ENCODE data around the gene LAMA2.

LAMA2 gene

DNA sequence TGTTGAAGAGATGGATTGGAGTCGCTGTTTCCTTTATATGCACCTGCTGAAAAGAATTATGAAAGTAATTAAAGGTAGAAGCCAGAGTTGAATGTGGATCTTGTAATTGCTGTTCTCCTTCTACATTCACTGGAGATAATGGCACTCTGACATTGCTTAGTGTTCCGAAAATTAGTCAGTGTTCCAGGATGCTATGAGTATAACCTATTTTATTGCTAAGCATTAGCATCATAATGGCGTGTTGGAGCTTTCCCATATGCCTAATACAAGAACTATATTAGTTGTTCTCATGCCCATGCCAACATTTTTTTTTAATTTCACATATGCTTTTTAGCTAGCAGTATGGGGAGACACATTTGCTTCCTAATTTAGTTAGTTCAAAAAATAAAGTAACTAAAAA, 590.6 kb downstream of the LAMA2 start:
- Histone ChIP-seq H3K27me3 (ENCODE audit: insufficient read depth, low read length) (no peaks in the 10 kb centered on the region), H3F3A (ENCODE audit: insufficient read depth, low read length) (no peaks in the 10 kb centered on the region), H3K4me2 (ENCODE audit: low read length) (no peak overlapping the region), H3K9me2 (ENCODE audit: low read depth, low read length) (no peaks in the 10 kb centered on the region), H3K4me1 (ENCODE audit: insufficient read depth, low read length, severe bottlenecking) (no peaks in the 10 kb centered on the region), H3K4me3 (ENCODE audit: low read depth, low read length, poor library complexity, severe bottlenecking) (no peak overlapping the region), H3K36me3 (ENCODE audit: insufficient read depth, low read length) (no peaks in the 10 kb centered on the region), H2AFZ (ENCODE audit: low read length) (no peak overlapping the region), H3K9me3 (ENCODE audit: low read length) (no peaks in the 10 kb centered on the region), H3K27ac (ENCODE audit: low read depth, low read length, poor library complexity, severe bottlenecking) (no peak overlapping the region), H3K79me2 (ENCODE audit: insufficient read depth, low read length) (no peaks in the 10 kb centered on the region), H4K20me1 (ENCODE audit: insufficient read depth, low read length) (no peaks in the 10 kb centered on the region), H3K9ac (ENCODE audit: low read length) (no peak overlapping the region)
- TF ChIP-seq, protein P1, sequence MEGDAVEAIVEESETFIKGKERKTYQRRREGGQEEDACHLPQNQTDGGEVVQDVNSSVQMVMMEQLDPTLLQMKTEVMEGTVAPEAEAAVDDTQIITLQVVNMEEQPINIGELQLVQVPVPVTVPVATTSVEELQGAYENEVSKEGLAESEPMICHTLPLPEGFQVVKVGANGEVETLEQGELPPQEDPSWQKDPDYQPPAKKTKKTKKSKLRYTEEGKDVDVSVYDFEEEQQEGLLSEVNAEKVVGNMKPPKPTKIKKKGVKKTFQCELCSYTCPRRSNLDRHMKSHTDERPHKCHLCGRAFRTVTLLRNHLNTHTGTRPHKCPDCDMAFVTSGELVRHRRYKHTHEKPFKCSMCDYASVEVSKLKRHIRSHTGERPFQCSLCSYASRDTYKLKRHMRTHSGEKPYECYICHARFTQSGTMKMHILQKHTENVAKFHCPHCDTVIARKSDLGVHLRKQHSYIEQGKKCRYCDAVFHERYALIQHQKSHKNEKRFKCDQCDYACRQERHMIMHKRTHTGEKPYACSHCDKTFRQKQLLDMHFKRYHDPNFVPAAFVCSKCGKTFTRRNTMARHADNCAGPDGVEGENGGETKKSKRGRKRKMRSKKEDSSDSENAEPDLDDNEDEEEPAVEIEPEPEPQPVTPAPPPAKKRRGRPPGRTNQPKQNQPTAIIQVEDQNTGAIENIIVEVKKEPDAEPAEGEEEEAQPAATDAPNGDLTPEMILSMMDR (IDR thresholded peaks at IDR 0.05; ENCODE audit: low read length): no peak
- TF ChIP-seq EZH2 (IDR thresholded peaks at IDR 0.05; ENCODE audit: borderline replicate concordance, low read length): no peak

DNA sequence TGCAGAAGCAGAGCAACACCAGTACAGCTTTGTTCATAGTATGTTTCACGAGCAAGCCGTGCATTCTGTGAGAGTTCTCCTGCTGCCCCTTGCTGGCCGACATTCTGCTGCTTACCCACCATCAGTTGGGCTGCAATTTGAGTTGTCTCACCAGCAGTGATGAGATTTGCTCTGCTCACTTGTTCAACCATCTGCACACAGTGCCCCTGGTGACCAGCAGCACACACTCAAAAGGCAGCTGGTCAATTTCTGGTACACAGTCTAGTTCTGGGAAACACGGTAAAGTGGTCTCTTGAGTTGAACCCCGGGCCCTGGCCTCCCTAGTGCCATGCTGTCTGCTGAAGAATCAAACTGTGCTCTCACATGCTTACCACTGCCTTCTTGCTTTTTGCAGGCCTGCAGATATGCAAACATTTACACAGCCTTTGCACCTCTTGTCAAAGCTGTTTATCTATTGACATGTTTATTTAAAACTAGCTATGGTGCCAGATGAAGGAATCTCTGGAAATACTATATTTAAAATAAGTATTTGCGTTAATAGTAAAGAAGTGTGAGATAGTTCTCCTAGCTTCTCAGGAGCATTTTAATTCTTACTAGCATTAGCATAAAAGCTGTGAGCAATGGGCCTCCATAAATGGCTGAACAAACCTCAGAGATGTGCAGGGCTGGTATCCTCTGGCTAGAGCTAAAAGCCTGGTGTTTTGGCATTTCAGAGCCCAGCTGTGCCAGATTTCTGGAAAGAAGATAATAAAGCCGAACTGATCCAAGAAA, 592.7 kb downstream of the LAMA2 start:
- Histone ChIP-seq H3K27me3 (ENCODE audit: insufficient read depth, low read length) (no peaks in the 10 kb centered on the region), H3K27ac (ENCODE audit: low read depth, low read length, poor library complexity, severe bottlenecking) (no peak overlapping the region), H3K4me2 (ENCODE audit: low read length) (no peak overlapping the region), H3K4me3 (ENCODE audit: low read depth, low read length, poor library complexity, severe bottlenecking) (no peak overlapping the region), H3K36me3 (ENCODE audit: insufficient read depth, low read length) (no peaks in the 10 kb centered on the region), H4K20me1 (ENCODE audit: insufficient read depth, low read length) (no peaks in the 10 kb centered on the region), H3K9ac (ENCODE audit: low read length) (no peak overlapping the region), H3K9me2 (ENCODE audit: low read depth, low read length) (no peaks in the 10 kb centered on the region), H3K4me1 (ENCODE audit: insufficient read depth, low read length, severe bottlenecking) (no peaks in the 10 kb centered on the region), H3K79me2 (ENCODE audit: insufficient read depth, low read length) (no peaks in the 10 kb centered on the region), H2AFZ (ENCODE audit: low read length) (no peak overlapping the region), H3K9me3 (ENCODE audit: low read length) (no peaks in the 10 kb centered on the region), H3F3A (ENCODE audit: insufficient read depth, low read length) (no peaks in the 10 kb centered on the region)
- TF ChIP-seq EZH2 (IDR thresholded peaks at IDR 0.05; ENCODE audit: borderline replicate concordance, low read length): no peak

DNA sequence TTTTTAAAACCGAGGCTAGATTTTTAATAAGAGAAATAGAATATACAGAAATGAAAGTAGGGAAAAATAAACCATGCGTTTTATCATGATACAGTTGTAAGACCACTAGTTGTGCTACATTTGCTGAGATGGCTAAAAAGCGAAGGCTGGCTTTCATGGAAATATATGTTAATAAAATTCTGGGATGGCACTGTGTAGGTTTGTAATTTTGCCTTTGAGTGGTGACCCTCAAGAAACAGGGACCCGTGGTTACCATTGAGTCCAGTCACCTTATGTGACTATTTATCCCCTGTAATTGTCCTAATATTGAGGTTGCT, 593.3 kb downstream of the LAMA2 start:
- H2AFZ ChIP-seq (ENCODE audit: low read length): no peak overlapping the region
- H3K4me1 ChIP-seq (ENCODE audit: insufficient read depth, low read length, severe bottlenecking): no peaks in the 10 kb centered on the region
- H3K9ac ChIP-seq (ENCODE audit: low read length): no peak overlapping the region
- no peak overlapping the region for H3K27ac ChIP-seq (ENCODE audit: low read depth, low read length, poor library complexity, severe bottlenecking)
- no peak for TF ChIP-seq EZH2 (IDR thresholded peaks at IDR 0.05; ENCODE audit: borderline replicate concordance, low read length)
- TF ChIP-seq, protein P1 (IDR thresholded peaks at IDR 0.05; ENCODE audit: low read length): no peak
- no peaks in the 10 kb centered on the region for H3K9me3 ChIP-seq (ENCODE audit: low read length)
- no peak overlapping the region for H3K4me3 ChIP-seq (ENCODE audit: low read depth, low read length, poor library complexity, severe bottlenecking)
- no peaks in the 10 kb centered on the region for H3K27me3 ChIP-seq (ENCODE audit: insufficient read depth, low read length)
- no peaks in the 10 kb centered on the region for H3K36me3 ChIP-seq (ENCODE audit: insufficient read depth, low read length)
- no peak overlapping the region for H3K4me2 ChIP-seq (ENCODE audit: low read length)
- no peaks in the 10 kb centered on the region for H3K9me2 ChIP-seq (ENCODE audit: low read depth, low read length)
- H3K79me2 ChIP-seq (ENCODE audit: insufficient read depth, low read length): no peaks in the 10 kb centered on the region
- H3F3A ChIP-seq (ENCODE audit: insufficient read depth, low read length): no peaks in the 10 kb centered on the region
- H4K20me1 ChIP-seq (ENCODE audit: insufficient read depth, low read length): no peaks in the 10 kb centered on the region

- Histone ChIP-seq H3K9me3 (ENCODE audit: low read length) (no peaks in the 10 kb centered on the region), H3K4me2 (ENCODE audit: low read length) (no peak overlapping the region), H3K27ac (ENCODE audit: low read depth, low read length, poor library complexity, severe bottlenecking) (no peak overlapping the region), H3K4me1 (ENCODE audit: insufficient read depth, low read length, severe bottlenecking) (no peaks in the 10 kb centered on the region), H3K9ac (ENCODE audit: low read length) (no peak overlapping the region), H4K20me1 (ENCODE audit: insufficient read depth, low read length) (no peaks in the 10 kb centered on the region), H3F3A (ENCODE audit: insufficient read depth, low read length) (no peaks in the 10 kb centered on the region), H3K9me2 (ENCODE audit: low read depth, low read length) (no peaks in the 10 kb centered on the region), H3K79me2 (ENCODE audit: insufficient read depth, low read length) (no peaks in the 10 kb centered on the region), H3K36me3 (ENCODE audit: insufficient read depth, low read length) (no peaks in the 10 kb centered on the region), H3K27me3 (ENCODE audit: insufficient read depth, low read length) (no peaks in the 10 kb centered on the region), H2AFZ (ENCODE audit: low read length) (no peak overlapping the region), H3K4me3 (ENCODE audit: low read depth, low read length, poor library complexity, severe bottlenecking) (no peak overlapping the region)
- TF ChIP-seq EZH2 (IDR thresholded peaks at IDR 0.05; ENCODE audit: borderline replicate concordance, low read length): no peak
- TF ChIP-seq, protein P1 (IDR thresholded peaks at IDR 0.05; ENCODE audit: low read length): no peak
Measured at GRCh38 chr6:129476810-129477209, 593.9 kb downstream of the LAMA2 start.
